ENCODE results near the gene PPP1R37. TPM values are rescaled to one million over a fixed set of nuclear protein-coding genes. Genes with fewer than 3 reads are reported as not detected.

The PPP1R37 gene
- polyA plus RNA-seq, 1 experiment, result 16.1 TPM

DNA sequence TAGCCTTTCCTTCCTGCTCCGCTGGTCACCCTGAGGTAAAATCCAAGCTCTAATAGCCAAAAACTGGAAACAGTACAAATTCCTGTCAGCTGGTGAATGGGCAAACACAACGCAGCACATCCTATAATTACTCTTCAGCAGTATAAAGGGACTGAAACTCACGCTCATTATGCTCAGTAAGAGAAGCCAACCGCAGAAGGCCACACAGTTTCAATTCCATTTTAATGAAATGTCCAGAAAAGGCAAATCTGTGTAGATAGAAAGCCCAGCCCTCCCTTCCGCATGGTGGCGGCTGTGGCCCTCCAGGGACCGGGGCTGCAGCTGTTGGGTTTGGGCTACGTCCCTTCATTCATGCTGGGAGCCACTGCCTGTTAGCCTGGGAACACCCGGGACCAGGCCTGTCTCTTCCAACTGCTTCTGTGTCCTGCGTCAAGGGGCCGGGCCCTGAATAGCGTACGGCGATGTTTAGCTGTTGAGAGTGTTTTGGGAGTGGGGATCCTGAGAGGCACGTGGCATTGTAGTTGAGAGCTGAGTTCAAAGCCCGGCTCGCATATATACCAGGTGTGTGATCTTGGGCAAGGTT lies 44.3 kb downstream of the PPP1R37 start:
- H3K4me3 ChIP-seq (ENCODE audit: low read depth, low read length), result no peak overlapping the region

DNA sequence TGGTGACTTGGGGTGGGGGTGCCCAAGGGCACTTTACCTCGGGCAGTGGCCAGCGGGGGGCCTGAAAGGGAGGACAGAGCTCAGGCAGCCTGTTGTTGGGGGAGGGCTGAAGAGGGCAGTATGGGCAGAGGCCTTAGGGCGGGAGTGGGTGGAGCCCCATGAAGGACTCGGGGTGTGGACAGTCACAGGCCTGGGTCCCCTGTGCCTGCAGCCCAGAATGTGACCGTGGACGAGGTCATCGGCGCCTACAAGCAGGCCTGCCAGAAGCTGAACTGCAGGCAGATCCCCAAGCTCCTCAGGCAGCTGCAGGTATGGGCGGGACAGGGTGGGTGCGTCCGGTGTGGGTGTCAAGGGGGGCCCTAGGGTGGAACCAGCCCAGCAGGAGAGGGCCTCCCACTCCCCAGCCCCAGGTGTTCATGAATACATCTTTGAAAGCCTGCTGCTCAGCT lies 45.3 kb downstream of the PPP1R37 start:
- Histone ChIP-seq H3K27me3 (ENCODE audit: control insufficient read depth, insufficient read depth, low read length) (no peaks in the 10 kb centered on the region), H3K4me3 (ENCODE audit: low read depth, low read length) (no peak overlapping the region), H3K36me3 (ENCODE audit: control insufficient read depth, insufficient read depth, low read length) (peaks cover 13% of the 10 kb centered on the region)
- CTCF ChIA-PET, result interaction anchor here (1.2 to 1.4 kb wide), 3 partner anchors 10 to 13 kb away, joined by 3 to 4 read pairs (median 3); no protein-coding TSS in a partner anchor
- POLR2A ChIA-PET, result no interaction called here
- no peak for DNase-seq (ENCODE audit: low read depth)
- TF ChIP-seq, protein P1, sequence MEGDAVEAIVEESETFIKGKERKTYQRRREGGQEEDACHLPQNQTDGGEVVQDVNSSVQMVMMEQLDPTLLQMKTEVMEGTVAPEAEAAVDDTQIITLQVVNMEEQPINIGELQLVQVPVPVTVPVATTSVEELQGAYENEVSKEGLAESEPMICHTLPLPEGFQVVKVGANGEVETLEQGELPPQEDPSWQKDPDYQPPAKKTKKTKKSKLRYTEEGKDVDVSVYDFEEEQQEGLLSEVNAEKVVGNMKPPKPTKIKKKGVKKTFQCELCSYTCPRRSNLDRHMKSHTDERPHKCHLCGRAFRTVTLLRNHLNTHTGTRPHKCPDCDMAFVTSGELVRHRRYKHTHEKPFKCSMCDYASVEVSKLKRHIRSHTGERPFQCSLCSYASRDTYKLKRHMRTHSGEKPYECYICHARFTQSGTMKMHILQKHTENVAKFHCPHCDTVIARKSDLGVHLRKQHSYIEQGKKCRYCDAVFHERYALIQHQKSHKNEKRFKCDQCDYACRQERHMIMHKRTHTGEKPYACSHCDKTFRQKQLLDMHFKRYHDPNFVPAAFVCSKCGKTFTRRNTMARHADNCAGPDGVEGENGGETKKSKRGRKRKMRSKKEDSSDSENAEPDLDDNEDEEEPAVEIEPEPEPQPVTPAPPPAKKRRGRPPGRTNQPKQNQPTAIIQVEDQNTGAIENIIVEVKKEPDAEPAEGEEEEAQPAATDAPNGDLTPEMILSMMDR (IDR thresholded peaks at IDR 0.05; ENCODE audit: insufficient read depth, low read depth, low read length), result no peak

More for the DNA sequence above, 44.3 kb downstream of the PPP1R37 start:
- ChIA-PET POLR2A (no interaction called here), CTCF (interaction anchor here (0.9 kb wide), 1 partner anchor 29 kb away, joined by 3 read pairs; no protein-coding TSS in a partner anchor)
- Histone ChIP-seq H3K27me3 (ENCODE audit: control insufficient read depth, insufficient read depth, low read length) (no peaks in the 10 kb centered on the region), H3K36me3 (ENCODE audit: control insufficient read depth, insufficient read depth, low read length) (peaks cover 12% of the 10 kb centered on the region)
- TF ChIP-seq, protein P1 (IDR thresholded peaks at IDR 0.05; ENCODE audit: insufficient read depth, low read depth, low read length), result no peak
- DNase-seq (ENCODE audit: low read depth), result no peak

DNA sequence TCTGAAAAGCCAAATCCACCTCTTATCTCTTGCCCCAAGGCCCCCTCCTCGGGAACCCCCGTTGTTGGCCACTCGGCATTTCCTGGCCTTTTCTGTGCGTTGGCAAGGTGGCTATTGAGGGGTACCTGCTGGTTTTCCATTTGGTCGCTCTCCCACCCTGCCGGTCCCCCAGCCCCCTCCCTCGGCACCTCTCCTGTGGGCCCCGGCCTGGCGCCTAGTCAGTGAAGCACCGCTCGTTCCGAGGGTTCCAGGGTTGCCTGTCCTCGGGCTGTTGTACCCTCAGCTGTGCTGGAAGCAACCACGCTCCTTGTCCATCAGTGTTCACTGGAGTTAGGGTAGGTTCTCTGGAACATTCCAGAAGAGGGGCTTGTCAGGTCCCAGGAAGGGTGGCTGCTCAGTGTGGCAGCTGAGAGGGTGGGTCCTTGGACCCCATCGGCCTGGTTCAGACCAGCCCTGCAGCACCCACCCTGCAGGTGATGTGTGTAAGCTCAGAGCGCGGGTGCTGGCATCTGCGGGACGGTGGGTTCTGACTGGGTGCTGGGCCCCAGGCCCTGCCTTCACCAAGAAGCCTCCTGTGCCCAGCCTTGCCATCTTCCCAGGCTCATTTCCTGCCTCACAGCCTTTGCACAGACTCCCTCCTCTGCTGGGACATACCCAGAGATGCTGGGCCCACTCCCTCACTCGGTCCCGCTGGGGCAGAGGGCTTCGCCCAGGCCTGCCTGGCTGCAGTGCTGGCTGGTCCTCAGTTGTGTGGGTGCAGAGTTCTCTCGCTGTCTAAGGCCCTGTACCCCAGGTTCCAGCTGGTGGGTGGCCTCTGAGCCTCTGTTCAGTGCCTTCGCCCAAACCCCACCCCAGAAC lies 46.5 kb downstream of the PPP1R37 start:
- TF ChIP-seq, protein P1 (IDR thresholded peaks at IDR 0.05; ENCODE audit: insufficient read depth, low read depth, low read length), result no peak
- ChIA-PET CTCF (interaction anchor here (1.4 kb wide), 1 partner anchor 13 kb away, joined by 3 read pairs; no protein-coding TSS in a partner anchor), POLR2A (no interaction called here)
- DNase-seq (ENCODE audit: low read depth), result no peak
- Histone ChIP-seq H3K4me3 (ENCODE audit: low read depth, low read length) (no peak overlapping the region), H3K27me3 (ENCODE audit: control insufficient read depth, insufficient read depth, low read length) (no peaks in the 10 kb centered on the region), H3K36me3 (ENCODE audit: control insufficient read depth, insufficient read depth, low read length) (peaks cover 16% of the 10 kb centered on the region)

DNA sequence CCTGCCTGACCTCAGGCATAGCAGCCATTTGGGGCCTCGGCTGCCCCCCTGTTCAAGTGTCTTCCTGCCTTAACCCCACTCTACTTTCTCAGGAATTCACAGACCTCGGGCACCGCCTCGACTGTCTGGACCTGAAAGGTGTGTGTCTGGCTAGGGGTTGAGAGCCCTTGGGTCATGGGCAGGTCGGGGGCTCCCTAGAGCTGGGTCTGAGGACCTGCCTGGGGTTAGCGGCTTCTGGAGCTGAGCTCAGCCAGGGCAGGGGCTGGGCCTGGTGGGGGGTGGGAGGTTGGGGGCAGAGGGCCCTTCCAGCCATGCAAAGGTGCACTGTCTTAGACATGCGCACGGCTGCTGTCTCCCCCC lies 47.1 kb downstream of the PPP1R37 start:
- Histone ChIP-seq H3K36me3 (ENCODE audit: control insufficient read depth, insufficient read depth, low read length) (peaks cover 16% of the 10 kb centered on the region), H3K4me3 (ENCODE audit: low read depth, low read length) (no peak overlapping the region), H3K27me3 (ENCODE audit: control insufficient read depth, insufficient read depth, low read length) (no peaks in the 10 kb centered on the region)
- POLR2A ChIA-PET, result no interaction called here
- TF ChIP-seq, protein P1 (IDR thresholded peaks at IDR 0.05; ENCODE audit: insufficient read depth, low read depth, low read length), result no peak
- DNase-seq (ENCODE audit: low read depth), result no peak
- CTCF ChIA-PET, result no interaction called here

DNA sequence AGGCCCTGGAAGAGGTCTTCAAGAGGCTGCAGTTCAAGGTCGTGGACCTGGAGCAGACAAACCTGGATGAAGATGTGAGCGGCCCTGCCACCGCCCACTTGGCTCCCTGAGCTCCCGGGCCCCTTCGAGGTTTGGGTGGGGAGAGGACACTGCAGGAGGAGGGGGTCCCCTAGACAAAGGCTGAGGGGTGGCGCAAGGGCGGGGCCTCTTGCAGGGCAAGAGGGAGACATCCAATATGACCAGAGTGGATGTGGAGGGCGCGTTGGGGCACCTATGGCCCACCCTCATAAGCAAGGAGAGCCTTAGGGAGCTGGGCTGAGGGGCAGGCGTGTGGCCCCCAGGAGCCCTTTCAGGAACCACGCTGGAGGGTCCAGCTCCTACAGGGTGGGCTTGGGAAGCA lies 47.6 kb downstream of the PPP1R37 start:
- CTCF ChIA-PET, result interaction anchor here (0.9 kb wide), 1 partner anchor 12 kb away, joined by 3 read pairs; no protein-coding TSS in a partner anchor

More for the DNA sequence above, 47.6 kb downstream of the PPP1R37 start:
- Histone ChIP-seq H3K36me3 (ENCODE audit: control insufficient read depth, insufficient read depth, low read length) (peaks cover 20% of the 10 kb centered on the region), H3K4me3 (ENCODE audit: low read depth, low read length) (no peak overlapping the region), H3K27me3 (ENCODE audit: control insufficient read depth, insufficient read depth, low read length) (no peaks in the 10 kb centered on the region)
- POLR2A ChIA-PET, result no interaction called here
- TF ChIP-seq, protein P1 (IDR thresholded peaks at IDR 0.05; ENCODE audit: insufficient read depth, low read depth, low read length), result no peak
- no peak for DNase-seq (ENCODE audit: low read depth)

Data from BJ (cell line).